KMS-11 (cell line): ENCODE measurements around the gene PBX3.
"Not testable (repeated sequence)": the region's sequence is repeated elsewhere in the genome, so short reads cannot be mapped to it uniquely, and the experiment has no call there.

Source experiments
- H2AFZ ChIP-seq: fragments of 200-600 bp; sonication (generic); 2 replicates; pipeline ENCODE4 v1.6.1; 2016; ENCODE audit warnings: antibody characterized with exemption, mixed run types, low read depth
- H3K27ac ChIP-seq: fragments of 200-600 bp; sonication (generic); 2 replicates; pipeline ENCODE4 v1.6.1; 2016; ENCODE audit warnings: mild to moderate bottlenecking, mixed run types
- H3K27me3 ChIP-seq: fragments of 200-600 bp; sonication (generic); 2 replicates; pipeline ENCODE4 v1.6.1; 2017; ENCODE audit warnings: mild to moderate bottlenecking, low read depth, mixed run types, moderate library complexity; ENCODE audit not compliant: insufficient read depth
- H3K36me3 ChIP-seq: fragments of 200-600 bp; sonication (generic); 2 replicates; pipeline ENCODE4 v1.6.1; 2017; ENCODE audit warnings: mild to moderate bottlenecking, mixed run types; ENCODE audit not compliant: insufficient read depth
- H3K4me1 ChIP-seq: fragments of 200-600 bp; sonication (generic); 2 replicates; pipeline ENCODE4 v1.6.1; 2016; ENCODE audit warnings: mild to moderate bottlenecking, low read depth, mixed run types; ENCODE audit not compliant: poor library complexity, severe bottlenecking
- H3K4me2 ChIP-seq: fragments of 200-600 bp; sonication (generic); 2 replicates; pipeline ENCODE4 v1.7.0; 2016; ENCODE audit warnings: mild to moderate bottlenecking, mixed run types
- H3K4me3 ChIP-seq: fragments of 200-600 bp; sonication (generic); IDR thresholded peaks from 2 replicates; pipeline ENCODE4 v1.6.1; 2017; ENCODE audit warnings: low read depth, low read length, mixed read lengths; ENCODE audit not compliant: insufficient read depth
- H3K79me2 ChIP-seq: fragments of 200-600 bp; sonication (generic); 2 replicates; pipeline ENCODE4 v1.6.1; 2016; ENCODE audit warnings: low read depth, mixed run types; ENCODE audit not compliant: insufficient read depth
- H3K9ac ChIP-seq: fragments of 200-600 bp; sonication (generic); 2 replicates; pipeline ENCODE4 v1.6.1; 2016; ENCODE audit warnings: mild to moderate bottlenecking, mixed run types
- H4K20me1 ChIP-seq: fragments of 200-600 bp; sonication (generic); 2 replicates; pipeline ENCODE4 v1.6.1; 2016; ENCODE audit warnings: mild to moderate bottlenecking, mixed run types; ENCODE audit not compliant: insufficient read depth
- CTCF ChIP-seq: fragments of 200-600 bp; sonication (generic); conservative IDR thresholded peaks from 2 replicates; pipeline ENCODE4 v1.6.1; 2017; ENCODE audit warnings: low read depth, mild to moderate bottlenecking, antibody characterized with exemption, low read length, moderate library complexity, mixed read lengths

PBX3 gene

GRCh38 chr9:125774106-125774505, 26.9 kb downstream of the PBX3 start:
- peaks cover 27% of the 10 kb centered on the region for H3K4me1 ChIP-seq
- H3K4me2 ChIP-seq, result no peak overlapping the region
- H3K9ac ChIP-seq, result no peak overlapping the region
- H3K36me3 ChIP-seq, result 0 out of 2 replicates have a peak, but pooled peaks cover 5% of the 10 kb centered on the region
- peaks cover 93% of the 10 kb centered on the region for H3K79me2 ChIP-seq
- peaks cover 36% of the 10 kb centered on the region for H4K20me1 ChIP-seq
- TF ChIP-seq CTCF, result no peak
- H2AFZ ChIP-seq, result no peak overlapping the region
- no peak overlapping the region for H3K27ac ChIP-seq
- no peaks in the 10 kb centered on the region for H3K27me3 ChIP-seq
- no peak overlapping the region for H3K4me3 ChIP-seq

- not testable (repeated sequence) for H3K36me3 ChIP-seq, H3K4me3 ChIP-seq, H3K27me3 ChIP-seq, H3K27ac ChIP-seq, H2AFZ ChIP-seq, H3K9ac ChIP-seq, H3K4me2 ChIP-seq
- Histone ChIP-seq H3K4me1 (peaks cover 20% of the 10 kb centered on the region), H3K79me2 (peaks cover 70% of the 10 kb centered on the region), H4K20me1 (peaks cover 26% of the 10 kb centered on the region)
Observed at GRCh38 chr9:125776789-125777188, 29.6 kb downstream of the PBX3 start.

GRCh38 chr9:125778538-125779219, 31.5 kb downstream of the PBX3 start:
- not testable (repeated sequence) for H3K36me3 ChIP-seq, H3K27ac ChIP-seq, H2AFZ ChIP-seq, H3K4me3 ChIP-seq, H3K27me3 ChIP-seq, H3K9ac ChIP-seq, H3K4me2 ChIP-seq
- Histone ChIP-seq H3K4me1 (peaks cover 19% of the 10 kb centered on the region), H4K20me1 (peaks cover 28% of the 10 kb centered on the region), H3K79me2 (peaks cover 70% of the 10 kb centered on the region)

GRCh38 chr9:125779220-125779565, 32.0 kb downstream of the PBX3 start:
- Histone ChIP-seq H3K4me1 (peaks cover 24% of the 10 kb centered on the region), H4K20me1 (peaks cover 28% of the 10 kb centered on the region), H3K79me2 (peaks cover 70% of the 10 kb centered on the region)
- not testable (repeated sequence) for H3K9ac ChIP-seq, H3K27ac ChIP-seq, H3K27me3 ChIP-seq, H3K4me2 ChIP-seq, H3K4me3 ChIP-seq, H2AFZ ChIP-seq, H3K36me3 ChIP-seq

GRCh38 chr9:125782718-125783117, 35.5 kb downstream of the PBX3 start:
- H3K79me2 ChIP-seq, result peaks cover 70% of the 10 kb centered on the region
- no peak for TF ChIP-seq CTCF

More at GRCh38 chr9:125782718-125783117, 35.5 kb downstream of the PBX3 start:
- Histone ChIP-seq H3K4me2 (no peak overlapping the region), H2AFZ (no peak overlapping the region), H3K27ac (no peak overlapping the region), H3K36me3 (peaks cover 4% of the 10 kb centered on the region; the same call in 1 of the 2 replicates), H4K20me1 (0 out of 2 replicates have a peak, but pooled peaks cover 21% of the 10 kb centered on the region), H3K4me1 (peaks cover 47% of the 10 kb centered on the region), H3K4me3 (no peak overlapping the region), H3K27me3 (no peaks in the 10 kb centered on the region), H3K9ac (no peak overlapping the region)
